ENCODE data around the gene SLC35E1.

GRCh38 chr19:16612636-16613035 is 40.4 kb upstream of the SLC35E1 start:
- TF ChIP-seq REST (IDR thresholded peaks at IDR 0.05; ENCODE audit: borderline replicate concordance in 1 of 2, low read depth in 1 of 2, low read length in 2 of 2) (no peak), EP300 (IDR thresholded peaks at IDR 0.05; ENCODE audit: low read depth in 2 of 2, low read length in 2 of 2) (no peak), EP300 (CRISPR knock-in tag; IDR thresholded peaks at IDR 0.05; ENCODE audit: borderline replicate concordance) (no peak), ATF7 (IDR thresholded peaks at IDR 0.05) (no peak), ATF7 (CRISPR knock-in tag; IDR thresholded peaks at IDR 0.05) (no peak), NFE2L2 (IDR thresholded peaks at IDR 0.05; ENCODE audit: low read length) (no peak), PRPF4 (IDR thresholded peaks at IDR 0.05; ENCODE audit: low read depth, low read length, poor library complexity, severe bottlenecking) (no peak)
- TF ChIP-seq, protein P1, sequence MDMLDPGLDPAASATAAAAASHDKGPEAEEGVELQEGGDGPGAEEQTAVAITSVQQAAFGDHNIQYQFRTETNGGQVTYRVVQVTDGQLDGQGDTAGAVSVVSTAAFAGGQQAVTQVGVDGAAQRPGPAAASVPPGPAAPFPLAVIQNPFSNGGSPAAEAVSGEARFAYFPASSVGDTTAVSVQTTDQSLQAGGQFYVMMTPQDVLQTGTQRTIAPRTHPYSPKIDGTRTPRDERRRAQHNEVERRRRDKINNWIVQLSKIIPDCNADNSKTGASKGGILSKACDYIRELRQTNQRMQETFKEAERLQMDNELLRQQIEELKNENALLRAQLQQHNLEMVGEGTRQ (IDR thresholded peaks at IDR 0.05; ENCODE audit: low read depth, low read length), result no peak
- TF ChIP-seq, protein P1 (CRISPR knock-in tag; IDR thresholded peaks at IDR 0.05; ENCODE audit: borderline replicate concordance), result no peak
- TF ChIP-seq, protein P2, sequence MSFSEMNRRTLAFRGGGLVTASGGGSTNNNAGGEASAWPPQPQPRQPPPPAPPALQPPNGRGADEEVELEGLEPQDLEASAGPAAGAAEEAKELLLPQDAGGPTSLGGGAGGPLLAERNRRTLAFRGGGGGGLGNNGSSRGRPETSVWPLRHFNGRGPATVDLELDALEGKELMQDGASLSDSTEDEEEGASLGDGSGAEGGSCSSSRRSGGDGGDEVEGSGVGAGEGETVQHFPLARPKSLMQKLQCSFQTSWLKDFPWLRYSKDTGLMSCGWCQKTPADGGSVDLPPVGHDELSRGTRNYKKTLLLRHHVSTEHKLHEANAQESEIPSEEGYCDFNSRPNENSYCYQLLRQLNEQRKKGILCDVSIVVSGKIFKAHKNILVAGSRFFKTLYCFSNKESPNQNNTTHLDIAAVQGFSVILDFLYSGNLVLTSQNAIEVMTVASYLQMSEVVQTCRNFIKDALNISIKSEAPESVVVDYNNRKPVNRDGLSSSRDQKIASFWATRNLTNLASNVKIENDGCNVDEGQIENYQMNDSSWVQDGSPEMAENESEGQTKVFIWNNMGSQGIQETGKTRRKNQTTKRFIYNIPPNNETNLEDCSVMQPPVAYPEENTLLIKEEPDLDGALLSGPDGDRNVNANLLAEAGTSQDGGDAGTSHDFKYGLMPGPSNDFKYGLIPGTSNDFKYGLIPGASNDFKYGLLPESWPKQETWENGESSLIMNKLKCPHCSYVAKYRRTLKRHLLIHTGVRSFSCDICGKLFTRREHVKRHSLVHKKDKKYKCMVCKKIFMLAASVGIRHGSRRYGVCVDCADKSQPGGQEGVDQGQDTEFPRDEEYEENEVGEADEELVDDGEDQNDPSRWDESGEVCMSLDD (CRISPR knock-in tag; IDR thresholded peaks at IDR 0.05; ENCODE audit: borderline replicate concordance), result no peak

All from HepG2 (cell line).